BJ (cell line): ENCODE measurements around the gene CREB3L2. TPM values are rescaled to one million over a fixed set of nuclear protein-coding genes. Genes with fewer than 3 reads are reported as not detected.

ENCODE experiments used
- CTCF ChIA-PET: fragments of 350-600 bp; formaldehyde crosslinking; extraction: SDS; loops from one replicate; lab custom pipeline; 2021; ENCODE audit warnings: antibody characterized with exemption, inconsistent platforms; lab: Yijun Ruan, JAX
- POLR2A ChIA-PET: fragments of 300-600 bp; sonication (Branson Sonifier 250); formaldehyde crosslinking; extraction: SDS; loops from one replicate; lab custom pipeline; 2021; ENCODE audit warnings: antibody characterized with exemption; lab: Charles Lee
- DNase-seq: peaks from one replicate; pipeline ENCODE4 v3.0.0-alpha.2; 2011; ENCODE audit warnings: low read depth
- H3K27me3 ChIP-seq: 2 replicates; pipeline ENCODE4 v1.6.0; 2011; ENCODE audit warnings: low read length; ENCODE audit not compliant: control insufficient read depth, insufficient read depth
- H3K36me3 ChIP-seq: 2 replicates; pipeline ENCODE4 v1.5.1; 2011; ENCODE audit warnings: low read length; ENCODE audit not compliant: control insufficient read depth, insufficient read depth
- H3K4me3 ChIP-seq: 2 replicates; pipeline ENCODE4 v1.5.1; 2011; ENCODE audit warnings: low read depth, mild to moderate bottlenecking, control low read depth, low read length
- polyA plus RNA-seq: library from polyadenylated mRNA; depleted of rRNA; stranded (reverse); fragments of >200 nt; gene quantifications from 2 replicates; pipeline ENCODE4 v1.2.3, GENCODE V29; 2011
- TF ChIP-seq, protein P1 (sequence below): IDR thresholded peaks from 2 replicates; pipeline ENCODE4 v1.5.1; 2011; ENCODE audit warnings: low read depth, mild to moderate bottlenecking, control low read depth, inconsistent platforms, low read length, moderate library complexity; ENCODE audit not compliant: insufficient read depth

CREB3L2 gene
- polyA plus RNA-seq, 1 experiment = 62.2 TPM

DNA sequence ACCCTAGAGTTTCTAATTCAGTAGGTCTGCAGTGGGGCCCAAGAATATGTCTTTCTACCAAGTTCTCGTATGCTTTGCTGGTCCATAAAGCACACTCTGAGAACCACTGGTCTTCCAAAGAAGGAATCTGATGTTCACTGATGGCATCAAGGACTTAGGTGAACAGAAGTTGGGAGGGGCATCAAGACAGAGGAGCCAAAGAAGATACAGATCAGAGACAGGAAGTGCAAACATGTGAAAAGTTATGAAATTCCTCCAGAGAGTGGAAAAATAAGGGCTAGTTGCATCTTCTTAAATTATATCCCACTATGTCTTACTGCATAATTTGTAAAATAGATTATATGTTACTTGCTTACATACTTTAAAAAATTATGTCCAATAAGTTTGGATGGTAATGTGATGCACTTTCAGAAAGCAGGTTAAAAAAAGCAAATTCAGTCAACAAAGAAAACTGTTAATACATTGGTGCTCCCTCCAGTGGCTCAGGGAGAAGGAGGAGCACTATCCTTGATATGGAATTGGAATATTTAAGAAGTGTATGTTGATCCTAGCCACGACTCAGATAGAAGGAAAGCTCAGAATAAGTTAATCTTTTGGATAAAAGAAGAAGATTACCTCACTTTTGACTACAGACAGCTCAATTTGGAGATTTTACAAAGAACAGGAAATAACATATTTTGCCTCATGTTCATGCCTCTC is 35.8 kb downstream of the CREB3L2 start:
- Histone ChIP-seq H3K27me3 (no peaks in the 10 kb centered on the region), H3K36me3 (no peaks in the 10 kb centered on the region), H3K4me3 (no peak overlapping the region)
- no peak for DNase-seq
- TF ChIP-seq, protein P1, sequence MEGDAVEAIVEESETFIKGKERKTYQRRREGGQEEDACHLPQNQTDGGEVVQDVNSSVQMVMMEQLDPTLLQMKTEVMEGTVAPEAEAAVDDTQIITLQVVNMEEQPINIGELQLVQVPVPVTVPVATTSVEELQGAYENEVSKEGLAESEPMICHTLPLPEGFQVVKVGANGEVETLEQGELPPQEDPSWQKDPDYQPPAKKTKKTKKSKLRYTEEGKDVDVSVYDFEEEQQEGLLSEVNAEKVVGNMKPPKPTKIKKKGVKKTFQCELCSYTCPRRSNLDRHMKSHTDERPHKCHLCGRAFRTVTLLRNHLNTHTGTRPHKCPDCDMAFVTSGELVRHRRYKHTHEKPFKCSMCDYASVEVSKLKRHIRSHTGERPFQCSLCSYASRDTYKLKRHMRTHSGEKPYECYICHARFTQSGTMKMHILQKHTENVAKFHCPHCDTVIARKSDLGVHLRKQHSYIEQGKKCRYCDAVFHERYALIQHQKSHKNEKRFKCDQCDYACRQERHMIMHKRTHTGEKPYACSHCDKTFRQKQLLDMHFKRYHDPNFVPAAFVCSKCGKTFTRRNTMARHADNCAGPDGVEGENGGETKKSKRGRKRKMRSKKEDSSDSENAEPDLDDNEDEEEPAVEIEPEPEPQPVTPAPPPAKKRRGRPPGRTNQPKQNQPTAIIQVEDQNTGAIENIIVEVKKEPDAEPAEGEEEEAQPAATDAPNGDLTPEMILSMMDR = peak; percentile 12; the same call in 1 of the 2 replicates
- CTCF ChIA-PET = interaction anchor here (1.2 to 1.8 kb wide), 2 partner anchors 32 to 36 kb away, joined by 3 to 4 read pairs; partner anchors contain the start of gene CREB3L2
- POLR2A ChIA-PET = no interaction called here

DNA sequence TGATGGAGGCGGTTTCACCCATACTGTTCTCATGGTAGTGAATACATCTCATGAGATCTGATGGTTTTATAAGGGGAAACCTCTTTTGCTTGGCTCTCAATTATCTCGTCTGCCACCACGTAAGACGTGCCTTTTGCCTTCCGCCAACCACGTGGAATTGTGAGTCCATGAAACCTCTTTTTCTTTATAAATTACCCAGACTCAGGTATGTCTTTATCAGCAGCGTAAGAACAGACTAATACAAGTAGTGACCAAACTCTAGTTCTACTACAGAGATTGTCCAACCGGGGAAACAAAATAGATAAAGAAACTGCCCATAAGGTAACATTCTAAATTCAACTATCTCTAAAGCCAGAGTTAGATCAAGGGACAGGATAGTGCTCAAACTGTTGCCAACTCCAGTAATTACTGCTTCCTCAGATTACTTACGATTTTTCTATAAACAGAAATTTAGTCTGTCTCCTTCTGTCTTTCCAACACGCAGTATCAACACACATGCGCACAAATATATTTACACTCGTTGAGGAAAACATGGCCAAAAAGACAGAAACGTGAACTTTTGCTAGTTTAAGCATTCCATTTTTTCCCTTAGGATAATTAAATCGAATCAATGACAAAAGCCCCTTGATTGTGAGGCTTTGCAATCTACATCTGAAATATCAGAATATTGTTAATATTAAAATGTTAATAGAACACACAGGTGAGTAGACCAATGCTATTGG is 36.9 kb downstream of the CREB3L2 start:
- no peak for DNase-seq
- H3K36me3 ChIP-seq = no peaks in the 10 kb centered on the region
- no peak overlapping the region for H3K4me3 ChIP-seq
- TF ChIP-seq, protein P1 = no peak
- ChIA-PET CTCF (interaction anchor here (2.4 kb wide), 1 partner anchor 11 kb away, joined by 7 read pairs; no protein-coding TSS in a partner anchor), POLR2A (no interaction called here)
- no peaks in the 10 kb centered on the region for H3K27me3 ChIP-seq

- POLR2A ChIA-PET = interaction anchor here (1.4 kb wide), 1 partner anchor 10 kb away, joined by 4 read pairs; no protein-coding TSS in a partner anchor
- no peaks in the 10 kb centered on the region for H3K27me3 ChIP-seq
- TF ChIP-seq, protein P1 = no peak
- CTCF ChIA-PET = interaction anchor here (0.6 to 2.4 kb wide), 4 partner anchors 10 to 39 kb away, joined by 3 to 7 read pairs (median 4); partner anchors contain the start of gene CREB3L2
- no peaks in the 10 kb centered on the region for H3K36me3 ChIP-seq
- H3K4me3 ChIP-seq = no peak overlapping the region
- no peak for DNase-seq
Observed at GRCh38 chr7:137962875-137963507, 38.9 kb downstream of the CREB3L2 start.

DNA sequence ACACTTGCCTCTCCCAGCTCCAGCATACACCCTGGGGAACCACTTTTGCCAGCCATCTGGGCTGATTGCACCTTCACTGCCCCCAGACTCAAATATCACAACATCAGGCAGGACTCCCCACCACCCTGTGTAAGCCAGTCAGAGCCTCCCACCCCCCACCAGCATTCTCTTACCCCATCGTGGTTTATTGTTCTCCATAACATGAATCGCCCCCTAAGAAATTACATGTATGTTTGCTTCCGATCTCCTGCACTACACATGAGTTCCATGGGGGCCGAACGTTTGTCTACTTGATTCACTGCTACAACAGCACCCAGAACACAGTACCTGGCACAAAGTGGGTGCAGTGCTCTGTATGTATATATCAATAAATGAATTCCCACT is 39.4 kb downstream of the CREB3L2 start:
- Histone ChIP-seq H3K4me3 (no peak overlapping the region), H3K27me3 (no peaks in the 10 kb centered on the region), H3K36me3 (no peaks in the 10 kb centered on the region)
- no peak for DNase-seq
- CTCF ChIA-PET = interaction anchor here (0.6 to 2.4 kb wide), 4 partner anchors 9 to 40 kb away, joined by 3 to 7 read pairs (median 4); partner anchors contain the start of gene CREB3L2
- TF ChIP-seq, protein P1 = no peak
- POLR2A ChIA-PET = interaction anchor here (1.4 kb wide), 1 partner anchor 9 kb away, joined by 4 read pairs; no protein-coding TSS in a partner anchor
